NCI-H345 treated with DMSO at 0.1 percent for 48 hours (cell line): ENCODE measurements around the gene PRR35.

Experiments used
- DNase-seq: peaks from one replicate; lab custom pipeline; 2025; ENCODE audit not compliant: unreplicated experiment; lab: John Stamatoyannopoulos, UW

Gene PRR35

DNA sequence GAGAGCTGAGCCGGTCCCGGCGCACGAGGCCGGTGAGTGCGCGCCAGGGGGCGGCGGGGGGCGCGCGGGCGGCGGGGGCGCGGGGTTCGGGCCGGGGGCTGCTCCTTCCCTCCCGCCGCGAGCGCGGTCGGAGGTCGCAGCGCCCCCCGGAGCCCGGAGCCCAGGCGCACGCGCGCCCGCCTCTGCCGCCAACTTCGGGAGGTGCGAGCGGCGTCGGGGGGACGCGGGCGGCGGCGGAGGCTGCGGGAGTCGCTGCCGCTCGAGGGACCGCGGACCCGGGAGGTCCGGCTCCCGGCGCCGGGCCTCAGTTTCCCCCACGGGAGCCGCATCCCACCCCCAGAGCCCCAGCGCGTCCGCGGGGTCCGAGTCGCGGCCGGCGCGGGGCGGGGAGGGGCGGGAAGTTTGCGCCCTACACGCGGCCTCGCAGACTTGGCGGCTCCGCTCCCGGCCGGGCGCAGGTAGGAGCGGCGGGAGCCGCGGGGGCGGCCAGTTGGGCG lies at the start of gene PRR35:
Gene PRR35, plus strand, starts transcription at position 191 of the 497 bp plus-strand sequence. CDS start 2,901 bp downstream, outside the sequence.
- no peak for DNase-seq

GRCh38 chr16:512802-513201 lies 47.4 kb upstream of the PRR35 start:
- DNase-seq: no peak

GRCh38 chr16:513950-514349 lies 46.2 kb upstream of the PRR35 start:
- no peak for DNase-seq

DNA sequence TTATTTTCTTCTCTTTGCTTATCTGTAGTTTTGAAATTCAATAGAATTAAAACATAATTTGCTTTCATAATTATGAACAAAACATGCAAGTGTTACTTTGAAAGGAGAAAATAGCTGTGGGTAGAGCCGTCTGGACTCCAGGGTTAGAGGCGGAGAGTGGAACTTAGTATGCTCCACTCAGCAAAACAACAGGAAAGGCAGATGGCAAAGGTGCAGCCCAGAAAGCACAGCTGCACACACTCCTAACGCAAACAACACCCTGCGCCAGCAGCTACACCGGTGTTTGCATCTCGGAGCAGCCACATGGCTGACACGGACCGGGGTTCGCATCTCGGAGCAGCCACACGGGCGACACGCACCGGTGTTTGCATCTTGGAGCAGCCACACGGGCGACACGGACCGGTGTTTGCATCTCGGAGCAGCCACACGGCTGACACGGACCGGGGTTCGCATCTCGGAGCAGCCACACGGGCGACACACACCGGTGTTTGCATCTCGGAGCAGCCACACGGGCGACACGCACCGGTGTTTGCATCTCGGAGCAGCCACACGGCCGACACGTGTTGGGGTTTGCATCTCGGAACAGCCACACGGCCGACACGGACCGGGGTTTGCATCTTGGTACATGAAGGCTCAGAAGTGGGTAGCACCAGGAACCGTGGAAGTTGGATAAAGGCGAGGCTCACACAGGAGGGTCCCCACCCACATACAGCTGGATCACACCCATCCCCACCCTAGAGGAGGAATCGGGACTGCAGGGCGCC lies 44.8 kb upstream of the PRR35 start:
- no peak for DNase-seq

GRCh38 chr16:515939-516226 lies 44.3 kb upstream of the PRR35 start:
- DNase-seq: no peak

DNA sequence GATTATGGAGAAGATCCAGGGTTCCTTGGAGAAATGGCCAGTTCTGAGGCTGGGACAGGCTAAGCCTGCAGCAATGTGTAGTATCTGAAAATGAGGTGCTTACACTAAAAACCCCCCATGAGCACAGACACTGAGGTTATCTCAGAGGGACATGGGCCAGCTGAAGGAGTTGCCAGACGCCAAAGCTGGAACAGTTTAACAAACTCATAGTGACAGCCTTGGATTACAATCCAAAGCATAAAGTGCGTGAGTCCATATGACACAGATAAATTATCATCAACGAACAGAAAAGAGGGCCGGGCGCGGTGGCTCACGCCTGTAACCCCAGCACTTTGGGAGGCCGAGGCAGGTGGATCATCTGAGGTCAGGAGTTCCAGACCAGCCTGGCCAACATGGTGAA lies 43.9 kb upstream of the PRR35 start:
- no peak for DNase-seq

- no peak for DNase-seq
Measured at GRCh38 chr16:518858-519257, 41.3 kb upstream of the PRR35 start.

- no peak for DNase-seq
Measured at GRCh38 chr16:519425-519824, 40.8 kb upstream of the PRR35 start.

- DNase-seq: no peak
Measured at GRCh38 chr16:519841-520687, 40.1 kb upstream of the PRR35 start.

DNA sequence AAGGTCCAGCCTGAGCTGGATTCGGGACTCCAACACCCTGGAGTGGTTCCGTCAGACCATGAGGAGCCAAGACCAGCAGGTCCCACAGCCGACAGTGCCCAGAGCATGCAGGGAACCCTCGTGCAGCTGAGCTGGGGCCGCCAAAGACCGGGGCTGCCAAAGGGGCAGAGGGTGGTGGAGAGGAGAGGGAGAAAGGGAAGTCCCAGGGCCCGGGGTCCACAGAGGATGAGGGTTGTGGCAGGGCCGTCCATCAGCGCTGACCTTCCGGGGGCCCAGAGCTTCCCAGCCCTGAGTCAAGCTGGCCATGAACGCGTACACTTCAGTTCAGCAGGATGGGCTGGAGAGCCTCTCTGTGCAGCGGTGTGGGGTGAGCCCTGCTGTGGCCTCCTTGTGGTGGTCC lies 39.3 kb upstream of the PRR35 start:
- DNase-seq: no peak

DNA sequence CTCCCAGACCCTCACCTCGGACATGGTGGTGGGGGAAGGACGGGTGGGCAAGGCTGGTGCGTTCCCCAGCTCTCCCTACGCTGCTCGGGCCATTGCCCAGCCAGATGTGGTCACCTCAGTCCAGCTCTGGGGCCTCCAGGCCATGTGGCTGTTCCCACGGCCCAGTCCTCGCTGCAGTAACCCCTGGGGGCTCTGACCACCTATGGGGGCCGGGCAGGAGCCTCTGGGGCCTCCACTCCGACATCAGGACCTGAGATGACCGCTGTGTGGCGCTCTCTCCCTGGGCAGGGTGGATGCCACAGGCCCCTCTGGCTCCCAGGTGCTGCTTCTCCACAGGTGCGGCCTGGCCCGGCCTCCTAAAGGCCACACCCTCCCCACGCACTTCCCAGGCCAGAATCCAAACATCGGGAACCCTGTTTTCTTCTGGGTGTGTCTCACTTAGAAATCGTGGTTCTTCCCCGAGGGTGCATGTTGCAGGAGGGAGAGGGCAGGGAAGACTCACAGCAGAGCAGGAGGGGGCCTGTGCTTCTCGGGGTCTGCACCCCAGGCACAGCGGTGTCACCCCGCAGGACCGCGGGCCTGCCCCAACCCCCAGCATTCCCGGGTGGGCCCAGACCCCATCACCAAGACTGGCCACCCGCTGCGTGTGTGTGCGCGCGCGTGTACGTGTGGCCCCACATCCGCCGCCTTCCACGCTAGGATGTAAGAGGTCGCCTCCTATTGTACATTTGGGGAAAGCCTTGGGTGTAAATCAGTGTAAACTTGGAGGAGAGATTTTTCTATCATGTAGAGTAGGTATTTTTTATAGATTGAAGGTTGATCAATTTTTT lies 38.6 kb upstream of the PRR35 start:
- no peak for DNase-seq

DNA sequence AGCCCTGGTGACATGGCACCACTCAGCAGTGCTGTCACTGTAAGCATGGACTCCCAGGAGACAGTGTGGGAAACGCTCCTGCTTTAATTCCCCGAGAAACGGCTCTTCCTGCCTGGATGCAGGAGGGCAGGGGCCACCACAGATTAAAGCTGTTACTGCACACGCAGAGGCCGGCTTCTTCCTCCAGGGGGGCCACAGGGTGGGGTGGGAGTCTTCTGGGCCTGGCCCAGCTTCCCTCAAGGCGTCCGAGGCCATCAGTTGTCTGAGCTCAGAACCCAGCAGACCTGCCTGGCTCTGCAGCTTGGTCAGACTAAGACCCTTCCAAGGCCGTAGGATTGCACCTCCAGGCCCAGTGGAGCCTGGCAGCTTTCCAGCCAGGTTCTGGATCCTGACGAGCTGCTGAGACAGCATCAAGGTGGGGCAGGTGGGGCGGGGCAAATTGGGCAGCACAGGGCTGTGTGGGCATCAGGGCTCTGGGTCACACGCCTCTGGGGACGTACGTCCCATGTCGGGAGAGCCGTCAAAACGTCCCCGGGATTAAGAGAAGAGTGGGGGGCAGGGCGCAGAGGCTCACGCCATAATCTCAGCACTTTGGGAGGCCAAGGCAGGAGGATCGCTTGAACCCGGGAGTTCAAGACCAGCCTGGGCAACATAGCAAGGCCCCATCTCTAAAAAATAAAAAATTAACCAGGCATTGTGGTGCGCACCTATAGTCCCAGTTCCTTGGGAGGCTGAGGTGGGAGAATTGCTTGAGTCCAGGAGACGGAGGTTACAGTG lies 37.7 kb upstream of the PRR35 start:
- no peak for DNase-seq

DNA sequence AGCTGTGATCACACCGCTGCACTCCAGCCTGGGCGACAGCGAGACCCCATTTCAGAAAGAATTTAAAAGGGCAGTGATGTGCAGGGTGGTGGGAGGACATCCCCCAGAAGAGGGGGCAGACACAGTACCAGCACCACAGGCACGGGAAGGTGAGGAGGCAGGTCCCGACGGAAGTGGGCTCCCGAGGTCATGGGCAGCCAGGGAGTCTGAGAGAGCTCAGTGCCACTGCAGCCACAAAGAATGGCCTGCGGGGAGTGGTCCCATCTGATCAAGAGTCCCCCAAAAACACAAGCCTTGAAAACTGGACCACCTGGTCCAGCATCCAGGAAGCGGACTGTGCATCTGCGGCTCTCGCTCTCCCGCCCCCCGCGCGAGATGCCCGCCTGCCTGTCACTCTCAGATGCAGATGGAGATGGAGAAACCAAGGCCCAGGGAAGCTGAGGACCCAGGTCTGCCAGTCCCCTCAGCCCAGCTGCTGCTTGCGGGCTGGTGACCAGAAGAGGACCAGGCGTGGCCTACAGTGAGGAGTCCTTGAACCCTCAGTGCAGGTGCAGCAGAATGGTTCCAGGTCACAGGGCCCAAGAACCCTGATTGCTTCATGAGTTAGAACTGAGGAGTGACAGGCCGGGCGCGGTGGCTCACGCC lies 37.0 kb upstream of the PRR35 start:
- DNase-seq: no peak

DNA sequence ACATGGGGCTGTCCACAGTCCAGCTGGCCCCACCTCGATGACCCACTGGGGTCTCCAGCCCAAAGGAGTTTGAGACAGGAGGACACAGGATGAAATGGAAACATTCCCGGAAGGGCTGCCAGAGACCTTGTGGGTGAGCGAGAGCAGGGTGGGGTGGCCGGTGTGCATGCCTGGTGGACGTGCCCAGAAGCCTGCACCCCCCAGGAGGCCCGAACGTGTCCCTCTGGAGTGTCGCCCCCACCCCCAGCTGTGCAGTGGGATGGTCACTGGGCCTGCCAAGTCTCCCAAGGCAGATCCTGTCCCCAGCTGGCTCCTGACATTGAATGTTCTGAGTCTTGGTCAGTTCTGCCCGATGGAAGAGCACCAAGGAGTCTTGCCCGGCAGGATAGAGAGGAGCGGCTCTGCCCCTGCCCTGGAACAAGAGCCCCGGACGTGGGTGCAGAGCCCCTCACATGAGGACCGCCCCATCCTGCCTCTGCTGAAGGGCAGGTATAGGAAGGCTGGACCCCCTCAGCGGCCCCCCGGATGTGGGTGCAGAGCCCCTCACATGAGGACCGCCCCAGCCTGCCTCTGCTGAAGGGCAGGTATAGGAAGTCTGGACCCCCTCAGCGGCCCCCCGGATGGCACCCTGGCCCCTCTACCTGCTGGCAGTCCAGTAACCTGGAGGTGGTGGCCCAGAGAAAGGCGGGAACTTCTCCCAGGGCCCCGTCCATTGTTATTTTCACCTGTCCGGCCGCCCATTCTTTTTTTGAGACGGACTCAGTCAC lies 35.7 kb upstream of the PRR35 start:
- DNase-seq: no peak

DNA sequence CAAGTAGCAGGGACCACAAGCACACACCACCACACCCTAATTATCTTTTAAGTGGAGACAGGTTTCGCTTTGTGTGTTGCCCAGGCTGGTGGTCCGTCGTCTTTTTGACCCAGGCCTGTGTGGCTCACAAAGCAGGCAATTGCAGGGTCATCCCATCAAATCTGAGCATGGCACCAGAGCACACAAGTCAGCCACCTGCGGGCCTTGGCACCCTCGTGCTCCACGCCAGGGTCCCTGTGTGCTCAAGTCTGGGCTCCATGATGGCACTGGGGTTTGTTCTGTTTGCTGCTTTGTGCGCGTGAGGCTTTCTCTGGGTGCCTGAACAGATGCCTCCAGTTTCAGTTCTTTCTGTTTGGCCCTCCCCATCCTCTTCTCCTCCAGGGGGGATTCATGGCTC lies 35.1 kb upstream of the PRR35 start:
- DNase-seq: no peak

- DNase-seq: no peak
Measured at GRCh38 chr16:525520-526180, 34.5 kb upstream of the PRR35 start.

- DNase-seq: no peak
Measured at GRCh38 chr16:526181-527014, 33.8 kb upstream of the PRR35 start.
